GM12878 (cell line): ENCODE measurements around the gene CD1B. TPM values are rescaled to one million over a fixed set of nuclear protein-coding genes. Genes with fewer than 3 reads are reported as not detected.
"Not testable (repeated sequence)": the region's sequence is repeated elsewhere in the genome, so short reads cannot be mapped to it uniquely, and the experiment has no call there.

ENCODE experiments used
- ATAC-seq: fragments of 200-7000 bp; cut with Tn5 transposase; 3 replicates; pipeline ENCODE4 v1.9.1; 2020; ENCODE audit warnings: mild to moderate bottlenecking, moderate library complexity
- BruUV-seq: library from RNA; stranded (reverse); fragments of 400-500 nt; replicated peaks from 2 replicates; lab custom pipeline; 2021; lab: Mats Ljungman, UMichigan
- CTCF ChIA-PET: fragments of 300-600 bp; sonication (Branson Sonifier 250); formaldehyde crosslinking; extraction: SDS; loops from one replicate; lab custom pipeline; 2021; ENCODE audit warnings: inconsistent platforms; lab: Yijun Ruan, JAX
- POLR2A ChIA-PET: fragments of 350-600 bp; formaldehyde crosslinking; extraction: SDS; loops from one replicate; lab custom pipeline; 2021; ENCODE audit warnings: inconsistent platforms; lab: Charles Lee
- RAD21 ChIA-PET: fragments of 300-600 bp; sonication (Branson Sonifier 250); formaldehyde crosslinking; loops from one replicate; lab custom pipeline; 2023; ENCODE audit warnings: antibody characterized with exemption; ENCODE audit not compliant: unreplicated experiment; lab: Charles Lee
- SMC1A ChIA-PET: fragments of 300-600 bp; sonication (Branson Sonifier 250); formaldehyde crosslinking; loops from one replicate; lab custom pipeline; 2023; ENCODE audit not compliant: unreplicated experiment, uncharacterized antibody; lab: Charles Lee
- DNase-seq: peaks from one replicate; pipeline ENCODE4 v3.0.0-alpha.2; 2011; ENCODE audit warnings: low read depth, low spot score
- FAIRE-seq: peaks from 3 replicates; lab custom pipeline; 2011; peaks lifted over from hg19 to GRCh38; lab: Jason Lieb, UNC
- H2AFZ ChIP-seq: 2 replicates; pipeline ENCODE4 v1.6.0; 2011; ENCODE audit warnings: low read depth, low read length, control low read depth; ENCODE audit not compliant: control insufficient read depth
- H3K27ac ChIP-seq: 2 replicates; pipeline ENCODE4 v1.5.1; 2011; ENCODE audit warnings: control low read depth; ENCODE audit not compliant: control insufficient read depth, insufficient read depth
- H3K27me3 ChIP-seq, 2 experiments: replicated peaks in 1 of 2; 2 replicates each; pipeline versions ENCODE4 v1.6.0 to v1.6.1; 2011; ENCODE audit warnings: low read length in 1 of 2; ENCODE audit not compliant: control insufficient read depth in 2 of 2, insufficient read depth in 2 of 2
- H3K36me3 ChIP-seq, 2 experiments: 2 replicates each; pipeline ENCODE4 v1.5.1; 2011; ENCODE audit warnings: low read length in 1 of 2; ENCODE audit not compliant: control insufficient read depth in 2 of 2, insufficient read depth in 2 of 2
- H3K4me1 ChIP-seq: 2 replicates; pipeline ENCODE4 v1.6.1; 2011; ENCODE audit warnings: mild to moderate bottlenecking, low read length, moderate library complexity, mixed read lengths; ENCODE audit not compliant: control insufficient read depth, insufficient read depth
- H3K4me2 ChIP-seq: 2 replicates; pipeline ENCODE4 v1.6.0; 2011; ENCODE audit warnings: control low read depth; ENCODE audit not compliant: control insufficient read depth, insufficient read depth
- H3K4me3 ChIP-seq: fragments of 200-600 bp; sonication (generic); 2 replicates; pipeline ENCODE4 v1.5.1; 2016
- H3K79me2 ChIP-seq: 2 replicates; pipeline ENCODE4 v1.6.0; 2011; ENCODE audit warnings: low read length; ENCODE audit not compliant: control insufficient read depth, insufficient read depth
- H3K9ac ChIP-seq: 2 replicates; pipeline ENCODE4 v1.8.0; 2011; ENCODE audit warnings: low read length, control low read depth, mixed read lengths; ENCODE audit not compliant: control insufficient read depth, insufficient read depth
- H3K9me3 ChIP-seq: replicated peaks from 3 replicates; pipeline ENCODE4 v1.5.1; 2011; ENCODE audit warnings: mild to moderate bottlenecking, low read length; ENCODE audit not compliant: control insufficient read depth, insufficient read depth
- H4K20me1 ChIP-seq: 2 replicates; pipeline ENCODE4 v1.6.0; 2011; ENCODE audit not compliant: control insufficient read depth, insufficient read depth
- MXI1 ChIP-seq: fragments of 150-350 bp; IDR thresholded peaks from 2 replicates; pipeline ENCODE4 v1.6.1; 2011; ENCODE audit warnings: low read depth, mild to moderate bottlenecking, inconsistent platforms, low read length, improper control_type of control experiment
- POLR2AphosphoS5 ChIP-seq: IDR thresholded peaks from 2 replicates; pipeline ENCODE4 v1.6.1; 2011; ENCODE audit warnings: mild to moderate bottlenecking, low read length, inconsistent platforms
- SPI1 ChIP-seq: IDR thresholded peaks from 2 replicates; pipeline ENCODE4 v1.6.1; 2011; ENCODE audit warnings: low read depth, mild to moderate bottlenecking, low read length, moderate library complexity, borderline replicate concordance; ENCODE audit not compliant: insufficient read depth
- ZBED1 ChIP-seq: IDR thresholded peaks from 2 replicates; pipeline ENCODE4 v1.6.1; 2016; ENCODE audit warnings: borderline replicate concordance
- WGBS: methylation state at CpG from one replicate; pipeline ENCODE4 v1.1.6; 2016; ENCODE audit warnings: low lambda C conversion rate; ENCODE audit not compliant: insufficient replicate concordance, insufficient coverage; ENCODE audit errors: missing lambda C conversion rate; 5-methylcytosine and 5-hydroxymethylcytosine counted together
- in situ Hi-C: fragments of 300-500 bp; cut with MboI; formaldehyde crosslinking; loops from 9 replicates; pipeline ENCODE4 v1.14.3; 2018; ENCODE audit warnings: mixed read lengths
- intact Hi-C: fragments of 100-400 bp; cut with micrococcal nuclease; formaldehyde crosslinking; loops from one replicate; pipeline ENCODE4 v1.14.2; 2022; ENCODE audit not compliant: unreplicated experiment
- polyA plus RNA-seq, 11 experiments: library from polyadenylated mRNA; depleted of rRNA in 4 of 11; unstranded in 6 of 11; stranded (reverse) in 5 of 11; fragments of >200 nt; fragmentation: Nextera tagmentation in 4 of 11; fragmentation: Illumina TruSeq in 1 of 11; extraction: Ambion mirVana in 4 of 11; extraction: Trizol in 1 of 11; gene quantifications; 1 replicate in 1 of 11; 2 replicates in 10 of 11; pipeline versions ENCODE4 v1.2.1 to v1.2.3, GENCODE V29; 2011 to 2016; ENCODE audit warnings: inconsistent platforms in 2 of 11, missing spikeins in 2 of 11, low read depth in 1 of 11
- total RNA-seq, 4 experiments: library from RNA; depleted of rRNA in 3 of 4; stranded (reverse); fragments of >200 nt in 3 of 4; fragmentation: Illumina TruSeq in 1 of 4; extraction: Trizol in 1 of 4; gene quantifications; 2 replicates each; pipeline versions ENCODE4 v1.2.1 to v1.2.3, GENCODE V29; 2013 to 2021
- TF ChIP-seq, protein P1 (sequence below): fragments of 450-650 bp; IDR thresholded peaks from 2 replicates; pipeline ENCODE4 v1.6.1; 2014; ENCODE audit warnings: mild to moderate bottlenecking
- TF ChIP-seq, protein P2 (sequence below): fragments of 450-650 bp; IDR thresholded peaks from 2 replicates; pipeline ENCODE4 v1.6.1; 2017; ENCODE audit warnings: mild to moderate bottlenecking, moderate library complexity
- TF ChIP-seq, protein P3 (sequence below): fragments of 450-650 bp; IDR thresholded peaks from 2 replicates; pipeline ENCODE4 v1.6.1; 2016; ENCODE audit warnings: mild to moderate bottlenecking

The CD1B gene
- total and polyA plus RNA-seq, 10 of the 15 experiments (the other 5 are each of a cell fraction or from before 2014, with no cell fraction given) = not detected

DNA sequence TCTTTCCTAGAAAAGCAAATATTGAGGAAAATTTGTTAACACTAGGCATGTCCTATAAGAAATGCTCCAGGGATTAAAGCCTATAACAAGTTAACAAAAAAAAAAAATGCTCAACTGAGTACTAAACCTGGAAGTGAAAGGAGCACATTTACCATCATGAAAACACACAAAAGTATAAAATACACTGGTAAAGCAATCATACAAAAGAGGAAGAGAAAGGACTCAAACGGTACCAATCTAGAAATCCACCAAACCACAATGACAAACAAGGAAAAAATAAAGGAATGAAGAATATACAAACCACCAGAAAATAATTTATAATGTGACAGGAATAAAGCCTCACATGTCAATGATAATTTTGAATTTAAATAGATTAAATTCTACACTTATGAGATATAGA lies 43.5 kb upstream of the CD1B start:
- no peak for ATAC-seq
- Histone ChIP-seq H3K4me2 (no peak overlapping the region), H2AFZ (no peak overlapping the region), H3K9ac (no peak overlapping the region), H4K20me1 (no peaks in the 10 kb centered on the region), H3K27ac (no peak overlapping the region), H3K4me3 (no peak overlapping the region), H3K27me3 (no peaks in the 10 kb centered on the region), H3K4me1 (peaks cover 3% of the 10 kb centered on the region; the same call in 1 of the 2 replicates), H3K79me2 (no peaks in the 10 kb centered on the region), H3K36me3 (no peaks in the 10 kb centered on the region), H3K9me3 (no peaks in the 10 kb centered on the region; the same call in 2 of the 3 replicates)
- no TSS peak for BruUV-seq
- ChIA-PET SMC1A (no interaction called here), RAD21 (no interaction called here), CTCF (no interaction called here), POLR2A (no interaction called here)
- no peak for FAIRE-seq
- TF ChIP-seq POLR2AphosphoS5 (no peak), ZBED1 (no peak), MXI1 (no peak), SPI1 (no peak)
- TF ChIP-seq, protein P1, sequence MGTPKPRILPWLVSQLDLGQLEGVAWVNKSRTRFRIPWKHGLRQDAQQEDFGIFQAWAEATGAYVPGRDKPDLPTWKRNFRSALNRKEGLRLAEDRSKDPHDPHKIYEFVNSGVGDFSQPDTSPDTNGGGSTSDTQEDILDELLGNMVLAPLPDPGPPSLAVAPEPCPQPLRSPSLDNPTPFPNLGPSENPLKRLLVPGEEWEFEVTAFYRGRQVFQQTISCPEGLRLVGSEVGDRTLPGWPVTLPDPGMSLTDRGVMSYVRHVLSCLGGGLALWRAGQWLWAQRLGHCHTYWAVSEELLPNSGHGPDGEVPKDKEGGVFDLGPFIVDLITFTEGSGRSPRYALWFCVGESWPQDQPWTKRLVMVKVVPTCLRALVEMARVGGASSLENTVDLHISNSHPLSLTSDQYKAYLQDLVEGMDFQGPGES = no peak
- TF ChIP-seq, protein P2, sequence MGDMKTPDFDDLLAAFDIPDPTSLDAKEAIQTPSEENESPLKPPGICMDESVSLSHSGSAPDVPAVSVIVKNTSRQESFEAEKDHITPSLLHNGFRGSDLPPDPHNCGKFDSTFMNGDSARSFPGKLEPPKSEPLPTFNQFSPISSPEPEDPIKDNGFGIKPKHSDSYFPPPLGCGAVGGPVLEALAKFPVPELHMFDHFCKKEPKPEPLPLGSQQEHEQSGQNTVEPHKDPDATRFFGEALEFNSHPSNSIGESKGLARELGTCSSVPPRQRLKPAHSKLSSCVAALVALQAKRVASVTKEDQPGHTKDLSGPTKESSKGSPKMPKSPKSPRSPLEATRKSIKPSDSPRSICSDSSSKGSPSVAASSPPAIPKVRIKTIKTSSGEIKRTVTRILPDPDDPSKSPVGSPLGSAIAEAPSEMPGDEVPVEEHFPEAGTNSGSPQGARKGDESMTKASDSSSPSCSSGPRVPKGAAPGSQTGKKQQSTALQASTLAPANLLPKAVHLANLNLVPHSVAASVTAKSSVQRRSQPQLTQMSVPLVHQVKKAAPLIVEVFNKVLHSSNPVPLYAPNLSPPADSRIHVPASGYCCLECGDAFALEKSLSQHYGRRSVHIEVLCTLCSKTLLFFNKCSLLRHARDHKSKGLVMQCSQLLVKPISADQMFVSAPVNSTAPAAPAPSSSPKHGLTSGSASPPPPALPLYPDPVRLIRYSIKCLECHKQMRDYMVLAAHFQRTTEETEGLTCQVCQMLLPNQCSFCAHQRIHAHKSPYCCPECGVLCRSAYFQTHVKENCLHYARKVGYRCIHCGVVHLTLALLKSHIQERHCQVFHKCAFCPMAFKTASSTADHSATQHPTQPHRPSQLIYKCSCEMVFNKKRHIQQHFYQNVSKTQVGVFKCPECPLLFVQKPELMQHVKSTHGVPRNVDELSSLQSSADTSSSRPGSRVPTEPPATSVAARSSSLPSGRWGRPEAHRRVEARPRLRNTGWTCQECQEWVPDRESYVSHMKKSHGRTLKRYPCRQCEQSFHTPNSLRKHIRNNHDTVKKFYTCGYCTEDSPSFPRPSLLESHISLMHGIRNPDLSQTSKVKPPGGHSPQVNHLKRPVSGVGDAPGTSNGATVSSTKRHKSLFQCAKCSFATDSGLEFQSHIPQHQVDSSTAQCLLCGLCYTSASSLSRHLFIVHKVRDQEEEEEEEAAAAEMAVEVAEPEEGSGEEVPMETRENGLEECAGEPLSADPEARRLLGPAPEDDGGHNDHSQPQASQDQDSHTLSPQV = no peak
- TF ChIP-seq, protein P3, sequence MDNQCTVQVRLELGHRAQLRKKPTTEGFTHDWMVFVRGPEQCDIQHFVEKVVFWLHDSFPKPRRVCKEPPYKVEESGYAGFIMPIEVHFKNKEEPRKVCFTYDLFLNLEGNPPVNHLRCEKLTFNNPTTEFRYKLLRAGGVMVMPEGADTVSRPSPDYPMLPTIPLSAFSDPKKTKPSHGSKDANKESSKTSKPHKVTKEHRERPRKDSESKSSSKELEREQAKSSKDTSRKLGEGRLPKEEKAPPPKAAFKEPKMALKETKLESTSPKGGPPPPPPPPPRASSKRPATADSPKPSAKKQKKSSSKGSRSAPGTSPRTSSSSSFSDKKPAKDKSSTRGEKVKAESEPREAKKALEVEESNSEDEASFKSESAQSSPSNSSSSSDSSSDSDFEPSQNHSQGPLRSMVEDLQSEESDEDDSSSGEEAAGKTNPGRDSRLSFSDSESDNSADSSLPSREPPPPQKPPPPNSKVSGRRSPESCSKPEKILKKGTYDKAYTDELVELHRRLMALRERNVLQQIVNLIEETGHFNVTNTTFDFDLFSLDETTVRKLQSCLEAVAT = no peak
- intact Hi-C loops (no loop called here), in situ Hi-C loops (no loop called here)
- DNase-seq = no peak
- WGBS = 15% methylated on average over 1 of the region's 1 CpG

DNA sequence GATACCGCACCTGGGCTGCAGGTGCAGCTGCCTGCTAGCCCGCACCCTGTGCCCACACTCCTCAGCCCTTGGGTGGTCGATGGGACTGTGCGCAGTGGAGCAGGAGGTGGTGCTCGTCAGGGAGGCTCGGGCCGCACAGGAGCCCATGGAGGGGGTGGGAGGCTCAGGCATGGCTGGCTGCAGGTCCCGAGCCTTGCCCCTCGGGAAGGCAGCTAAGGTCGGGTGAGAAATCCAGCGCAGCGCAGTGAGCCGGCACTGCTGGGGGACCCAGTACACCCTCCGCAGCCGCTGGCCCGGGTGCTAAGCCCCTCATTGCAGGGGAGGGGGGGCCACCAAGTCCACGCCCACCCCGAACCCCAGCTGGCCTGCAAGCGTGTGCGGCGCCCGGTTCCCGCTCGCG lies 42.8 kb upstream of the CD1B start:
- RAD21 ChIA-PET = not testable (repeated sequence)

More for the DNA sequence above, 42.8 kb upstream of the CD1B start:
- BruUV-seq, H3K4me1 ChIP-seq, H3K9me3 ChIP-seq, DNase-seq, POLR2A ChIA-PET, H4K20me1 ChIP-seq, SMC1A ChIA-PET, CTCF ChIA-PET, H3K79me2 ChIP-seq, H3K9ac ChIP-seq, ATAC-seq, intact Hi-C loops, H2AFZ ChIP-seq, H3K36me3 ChIP-seq, H3K4me2 ChIP-seq, FAIRE-seq, in situ Hi-C loops, H3K27ac ChIP-seq, H3K4me3 ChIP-seq, H3K27me3 ChIP-seq: not testable (repeated sequence)
- 67% methylated on average over 9 of the region's 25 CpGs for WGBS
